Neural progenitor cell (in vitro differentiated cells): Measurements from ENCODE around the gene CCDC18. TPM values are rescaled to one million over a fixed set of nuclear protein-coding genes. Genes with fewer than 3 reads are reported as not detected.

Experiments used
- DNase-seq: peaks from one replicate; pipeline ENCODE4 v3.0.0-alpha.2; 2016; ENCODE audit warnings: low spot score
- H2AFZ ChIP-seq: fragments of 200-600 bp; sonication (generic); replicated peaks from 2 replicates; pipeline ENCODE4 v1.6.1; 2016; ENCODE audit warnings: antibody characterized with exemption
- H3F3A ChIP-seq: fragments of 200-600 bp; sonication (generic); 2 replicates; pipeline ENCODE4 v1.6.1; 2016; ENCODE audit warnings: antibody characterized with exemption, low read depth
- H3K27ac ChIP-seq: fragments of 200-600 bp; sonication (generic); 2 replicates; pipeline ENCODE4 v1.5.1; 2016; ENCODE audit warnings: mild to moderate bottlenecking
- H3K27me3 ChIP-seq: fragments of 200-600 bp; sonication (generic); 2 replicates; pipeline ENCODE4 v1.6.1; 2016; ENCODE audit warnings: mild to moderate bottlenecking, moderate library complexity
- H3K36me3 ChIP-seq: fragments of 200-600 bp; sonication (generic); 2 replicates; pipeline ENCODE4 v1.5.1; 2016
- H3K4me1 ChIP-seq: fragments of 200-600 bp; sonication (generic); 2 replicates; pipeline ENCODE4 v1.6.1; 2016; ENCODE audit warnings: mixed run types
- H3K4me2 ChIP-seq: fragments of 200-600 bp; sonication (generic); 2 replicates; pipeline ENCODE4 v1.6.1; 2016
- H3K4me3 ChIP-seq: fragments of 200-600 bp; sonication (generic); 2 replicates; pipeline ENCODE4 v1.5.1; 2016
- H3K79me2 ChIP-seq: fragments of 200-600 bp; sonication (generic); 2 replicates; pipeline ENCODE4 v1.6.1; 2016; ENCODE audit warnings: low read depth
- H3K9ac ChIP-seq: fragments of 200-600 bp; sonication (generic); 2 replicates; pipeline ENCODE4 v1.6.1; 2016
- H3K9me3 ChIP-seq: fragments of 200-600 bp; sonication (generic); 2 replicates; pipeline ENCODE4 v1.5.1; 2016; ENCODE audit warnings: low read depth
- H4K20me1 ChIP-seq: fragments of 200-600 bp; sonication (generic); 2 replicates; pipeline ENCODE4 v1.6.1; 2016; ENCODE audit warnings: low read depth
- H3K27ac Mint-ChIP-seq: 3 replicates; pipeline ENCODE4 v1.8.0; 2021; ENCODE audit warnings: mixed read lengths
- H3K27me3 Mint-ChIP-seq: 2 replicates; pipeline ENCODE4 v1.8.0; 2022; ENCODE audit warnings: low read depth, mild to moderate bottlenecking, inconsistent platforms, moderate library complexity, mixed read lengths; ENCODE audit not compliant: insufficient read depth
- H3K36me3 Mint-ChIP-seq: 3 replicates; pipeline ENCODE4 v1.8.0; 2021; ENCODE audit warnings: mixed read lengths
- H3K4me1 Mint-ChIP-seq: 3 replicates; pipeline ENCODE4 v1.8.0; 2021; ENCODE audit warnings: mixed read lengths
- H3K4me3 Mint-ChIP-seq: 3 replicates; pipeline ENCODE4 v1.8.0; 2021; ENCODE audit warnings: mild to moderate bottlenecking, moderate library complexity, mixed read lengths
- H3K9me3 Mint-ChIP-seq: 3 replicates; pipeline ENCODE4 v1.8.0; 2020; ENCODE audit warnings: mixed read lengths
- CTCF ChIP-seq: fragments of 200-600 bp; sonication (generic); IDR thresholded peaks from 2 replicates; pipeline ENCODE4 v1.5.1; 2017; ENCODE audit warnings: antibody characterized with exemption, mild to moderate bottlenecking
- EZH2 ChIP-seq: fragments of 200-600 bp; sonication (generic); IDR thresholded peaks from 2 replicates; pipeline ENCODE4 v1.6.1; 2017; ENCODE audit warnings: antibody characterized with exemption, mild to moderate bottlenecking, moderate library complexity
- EZH2phosphoT487 ChIP-seq: fragments of 200-600 bp; sonication (generic); IDR thresholded peaks from 2 replicates; pipeline ENCODE4 v1.6.1; 2017; ENCODE audit warnings: antibody characterized with exemption
- total RNA-seq: library from RNA; depleted of rRNA; stranded (reverse); fragments of >200 nt; gene quantifications from 2 replicates; pipeline ENCODE4 v1.2.3, GENCODE V29; 2015; ENCODE audit warnings: low replicate concordance

The CCDC18 gene
- total RNA-seq, 1 donor from 2014 or later, result 54.4 TPM

GRCh38 chr1:93317943-93318342 lies 137.4 kb downstream of the CCDC18 start:
- H3K4me1 Mint-ChIP-seq, result no peaks in the 10 kb centered on the region
- peaks cover 5% of the 10 kb centered on the region for H3K36me3 Mint-ChIP-seq
- no peak for DNase-seq
- no peaks in the 10 kb centered on the region for H3K9me3 ChIP-seq
- H3K27ac ChIP-seq, result no peak overlapping the region
- TF ChIP-seq EZH2 (no peak), CTCF (no peak), EZH2phosphoT487 (no peak)
- H3K79me2 ChIP-seq, result no peaks in the 10 kb centered on the region
- H3K4me2 ChIP-seq, result no peak overlapping the region
- no peak overlapping the region for H3K4me3 ChIP-seq
- no peak overlapping the region for H3K4me3 Mint-ChIP-seq
- peaks cover under 1% of the 10 kb centered on the region for H3K4me1 ChIP-seq
- H3F3A ChIP-seq, result no peaks in the 10 kb centered on the region
- no peaks in the 10 kb centered on the region for H3K36me3 ChIP-seq
- peaks cover 6% of the 10 kb centered on the region for H3K9me3 Mint-ChIP-seq
- H3K27me3 ChIP-seq, result no peaks in the 10 kb centered on the region
- no peaks in the 10 kb centered on the region for H3K27me3 Mint-ChIP-seq
- no peak overlapping the region for H2AFZ ChIP-seq
- H3K27ac Mint-ChIP-seq, result no peak overlapping the region
- no peak overlapping the region for H3K9ac ChIP-seq
- no peaks in the 10 kb centered on the region for H4K20me1 ChIP-seq

- Histone ChIP-seq H3K36me3 (no peaks in the 10 kb centered on the region), H3K27ac (no peak overlapping the region), H3K4me2 (no peak overlapping the region), H3K79me2 (no peaks in the 10 kb centered on the region), H2AFZ (no peak overlapping the region), H3F3A (peaks cover 6% of the 10 kb centered on the region), H3K4me3 (no peak overlapping the region), H3K4me1 (peaks cover 23% of the 10 kb centered on the region), H4K20me1 (no peaks in the 10 kb centered on the region), H3K9me3 (no peaks in the 10 kb centered on the region), H3K9ac (no peak overlapping the region), H3K27me3 (no peaks in the 10 kb centered on the region)
- TF ChIP-seq CTCF, result no peak
- TF ChIP-seq EZH2phosphoT487, result no peak
- TF ChIP-seq EZH2, result no peak
- no peak for DNase-seq
- no peak overlapping the region for H3K4me3 Mint-ChIP-seq
- no peaks in the 10 kb centered on the region for H3K27me3 Mint-ChIP-seq
- H3K27ac Mint-ChIP-seq, result no peak overlapping the region
- H3K9me3 Mint-ChIP-seq, result peaks cover 6% of the 10 kb centered on the region
- peaks cover 5% of the 10 kb centered on the region for H3K36me3 Mint-ChIP-seq
- H3K4me1 Mint-ChIP-seq, result no peaks in the 10 kb centered on the region
Measured at GRCh38 chr1:93321720-93322119, 141.2 kb downstream of the CCDC18 start.

GRCh38 chr1:93322349-93322748 lies 141.8 kb downstream of the CCDC18 start:
- Histone ChIP-seq H3K36me3 (no peaks in the 10 kb centered on the region), H3K27me3 (no peaks in the 10 kb centered on the region), H3F3A (peaks cover 6% of the 10 kb centered on the region), H3K9ac (no peak overlapping the region), H3K27ac (no peak overlapping the region), H3K79me2 (no peaks in the 10 kb centered on the region), H3K4me1 (peaks cover 23% of the 10 kb centered on the region), H2AFZ (no peak overlapping the region), H3K9me3 (no peaks in the 10 kb centered on the region), H3K4me2 (no peak overlapping the region), H3K4me3 (no peak overlapping the region), H4K20me1 (no peaks in the 10 kb centered on the region)
- DNase-seq, result no peak
- Mint-ChIP-seq H3K4me3 (no peak overlapping the region), H3K4me1 (no peaks in the 10 kb centered on the region), H3K9me3 (peaks cover 6% of the 10 kb centered on the region), H3K27ac (no peak overlapping the region), H3K27me3 (no peaks in the 10 kb centered on the region), H3K36me3 (peaks cover 5% of the 10 kb centered on the region)
- TF ChIP-seq EZH2phosphoT487, result no peak
- TF ChIP-seq EZH2, result no peak
- no peak for TF ChIP-seq CTCF
